H1 (cell line): ENCODE results near the gene VDR. TPM values are rescaled to one million over a fixed set of nuclear protein-coding genes. Genes with fewer than 3 reads are reported as not detected.

Experiments
- CTCF ChIA-PET: fragments of 300-600 bp; sonication (Branson Sonifier 250); formaldehyde crosslinking; loops from one replicate; lab custom pipeline; 2021; ENCODE audit not compliant: partially characterized antibody; lab: Charles Lee
- POLR2A ChIA-PET: fragments of 300-600 bp; sonication (Branson Sonifier 250); formaldehyde crosslinking; loops from one replicate; lab custom pipeline; 2021; ENCODE audit warnings: inconsistent platforms; ENCODE audit not compliant: partially characterized antibody; lab: Charles Lee
- DNase-seq, 2 experiments: peaks; one replicate each; pipeline versions ENCODE4 v3.0.0 to v3.0.0-alpha.2; 2010 to 2022; ENCODE audit warnings: low spot score in 2 of 2, low read depth in 1 of 2, mixed read lengths in 1 of 2
- FAIRE-seq: peaks from 2 replicates; lab custom pipeline; 2011; peaks lifted over from hg19 to GRCh38; lab: Jason Lieb, UNC
- H2AFZ ChIP-seq: 2 replicates; pipeline ENCODE4 v1.8.1; 2012; ENCODE audit warnings: low read length, inconsistent platforms
- H2AK5ac ChIP-seq: 2 replicates; pipeline ENCODE4 v1.6.1; 2013; ENCODE audit warnings: low read depth, low read length
- H2BK120ac ChIP-seq: replicated peaks from 2 replicates; pipeline ENCODE3; 2013; ENCODE audit warnings: low read depth, low read length, inconsistent platforms
- H2BK12ac ChIP-seq: 2 replicates; pipeline ENCODE4 v1.6.1; 2013; ENCODE audit warnings: low read depth, low read length
- H2BK15ac ChIP-seq: 2 replicates; pipeline ENCODE4 v1.6.1; 2013; ENCODE audit warnings: low read length
- H2BK20ac ChIP-seq: 2 replicates; pipeline ENCODE4 v1.6.1; 2013; ENCODE audit warnings: low read length
- H2BK5ac ChIP-seq: 2 replicates; pipeline ENCODE4 v1.6.1; 2013; ENCODE audit warnings: low read depth, low read length
- H3K14ac ChIP-seq: 2 replicates; pipeline ENCODE4 v1.6.1; 2013; ENCODE audit warnings: inconsistent platforms; ENCODE audit not compliant: insufficient read length
- H3K18ac ChIP-seq: 2 replicates; pipeline ENCODE4 v1.6.1; 2013; ENCODE audit warnings: low read length; ENCODE audit errors: extremely low read depth
- H3K23ac ChIP-seq: 2 replicates; pipeline ENCODE4 v1.6.1; 2013; ENCODE audit warnings: inconsistent platforms; ENCODE audit not compliant: insufficient read length
- H3K23me2 ChIP-seq: 2 replicates; pipeline ENCODE4 v1.6.1; 2013; ENCODE audit warnings: low read depth, low read length
- H3K27ac ChIP-seq: 2 replicates; pipeline ENCODE4 v1.6.1; 2011; ENCODE audit warnings: low read depth, low read length, inconsistent platforms
- H3K27me3 ChIP-seq, 4 experiments: replicated peaks in 1 of 4; 1 replicate in 1 of 4; 2 replicates in 3 of 4; pipeline versions ENCODE4 v1.6.1 to v1.8.1; 2011 to 2013; ENCODE audit warnings: low read length in 3 of 4, mild to moderate bottlenecking in 3 of 4, inconsistent platforms in 2 of 4, mixed read lengths in 2 of 4, moderate library complexity in 1 of 4; ENCODE audit not compliant: control insufficient read depth in 3 of 4, insufficient read depth in 3 of 4; ENCODE audit errors: extremely low read depth in 1 of 4
- H3K36me3 ChIP-seq, 4 experiments: 2 replicates each; pipeline versions ENCODE4 v1.6.1 to v1.8.1; 2011 to 2013; ENCODE audit warnings: mild to moderate bottlenecking in 4 of 4, low read length in 3 of 4, moderate library complexity in 2 of 4, control low read depth in 1 of 4, inconsistent platforms in 1 of 4; ENCODE audit not compliant: insufficient read depth in 4 of 4, control insufficient read depth in 2 of 4
- H3K4ac ChIP-seq: replicated peaks from 2 replicates; pipeline ENCODE3; 2013; ENCODE audit warnings: low read length, low read depth, mixed read lengths, inconsistent platforms; ENCODE audit not compliant: insufficient read length
- H3K4me1 ChIP-seq, 4 experiments: replicated peaks in 1 of 4; 1 replicate in 1 of 4; 2 replicates in 3 of 4; pipeline versions ENCODE4 v1.6.1 to v1.8.1; 2011 to 2013; ENCODE audit warnings: low read length in 3 of 4, inconsistent platforms in 2 of 4, mixed read lengths in 1 of 4; ENCODE audit not compliant: insufficient read depth in 4 of 4, control insufficient read depth in 3 of 4
- H3K4me2 ChIP-seq, 2 experiments: 2 replicates each; pipeline versions ENCODE4 v1.6.1 to v1.8.1; 2011 to 2013; ENCODE audit warnings: low read depth in 2 of 2, low read length in 2 of 2, control low read depth in 1 of 2, inconsistent platforms in 1 of 2, mild to moderate bottlenecking in 1 of 2; ENCODE audit not compliant: insufficient read depth in 1 of 2
- H3K4me3 ChIP-seq, 4 experiments: fragments of 200-600, 300-600 bp in 1 of 4; sonication (generic), shearing (Covaris generic), sonication (Bioruptor Twin) in 1 of 4; 2 replicates each; pipeline versions ENCODE4 v1.5.1 to v1.8.1; 2011 to 2016; ENCODE audit warnings: low read length in 4 of 4, low read depth in 3 of 4, control low read depth in 2 of 4, inconsistent platforms in 2 of 4, mild to moderate bottlenecking in 2 of 4, mixed read lengths in 1 of 4, moderate library complexity in 1 of 4; ENCODE audit not compliant: insufficient read depth in 2 of 4; ENCODE audit errors: extremely low read depth in 1 of 4
- H3K56ac ChIP-seq: replicated peaks from 2 replicates; pipeline ENCODE3; 2013; ENCODE audit warnings: low read depth, mild to moderate bottlenecking, mixed read lengths, low read length, inconsistent platforms; ENCODE audit not compliant: insufficient read length
- H3K79me1 ChIP-seq: 2 replicates; pipeline ENCODE4 v1.6.1; 2013; ENCODE audit warnings: low read depth, low read length, control low read depth
- H3K79me2 ChIP-seq, 2 experiments: 2 replicates each; pipeline versions ENCODE4 v1.6.1 to v1.8.1; 2012 to 2013; ENCODE audit warnings: low read length in 2 of 2, mild to moderate bottlenecking in 2 of 2, inconsistent platforms in 1 of 2; ENCODE audit not compliant: insufficient read depth in 2 of 2, control insufficient read depth in 1 of 2
- H3K9ac ChIP-seq, 4 experiments: replicated peaks in 1 of 4; 1 replicate in 1 of 4; 2 replicates in 3 of 4; pipeline versions ENCODE4 v1.6.1 to v1.8.1; 2011 to 2013; ENCODE audit warnings: low read depth in 3 of 4, low read length in 3 of 4, control low read depth in 2 of 4, mild to moderate bottlenecking in 2 of 4, moderate library complexity in 2 of 4, inconsistent platforms in 1 of 4; ENCODE audit errors: extremely low read depth in 1 of 4
- H3K9me3 ChIP-seq, 2 experiments: 2 replicates each; pipeline versions ENCODE4 v1.6.1 to v1.8.1; 2012 to 2013; ENCODE audit warnings: mild to moderate bottlenecking in 2 of 2, moderate library complexity in 2 of 2, control low read depth in 1 of 2, inconsistent platforms in 1 of 2, low read depth in 1 of 2, low read length in 1 of 2, mixed read lengths in 1 of 2; ENCODE audit not compliant: insufficient read depth in 2 of 2
- H4K20me1 ChIP-seq, 2 experiments: replicated peaks in 1 of 2; 2 replicates each; pipeline versions ENCODE3 to v1.8.1; 2011 to 2013; ENCODE audit warnings: inconsistent platforms in 2 of 2, low read length in 2 of 2, mild to moderate bottlenecking in 1 of 2; ENCODE audit not compliant: insufficient read depth in 2 of 2, control insufficient read depth in 1 of 2
- H4K5ac ChIP-seq: 2 replicates; pipeline ENCODE4 v1.6.1; 2013; ENCODE audit warnings: low read length, low read depth, mixed read lengths, inconsistent platforms; ENCODE audit not compliant: insufficient read length
- H4K8ac ChIP-seq: 2 replicates; pipeline ENCODE4 v1.8.0; 2013; ENCODE audit warnings: mild to moderate bottlenecking, moderate library complexity, low read length, inconsistent platforms; ENCODE audit not compliant: insufficient read depth; ENCODE audit errors: extremely low read depth
- H4K91ac ChIP-seq: replicated peaks from 2 replicates; pipeline ENCODE3; 2013; ENCODE audit warnings: low read length, mixed read lengths, inconsistent platforms; ENCODE audit not compliant: insufficient read length
- BACH1 ChIP-seq: IDR thresholded peaks from 2 replicates; pipeline ENCODE4 v1.6.1; 2012; ENCODE audit warnings: low read length, improper control_type of control experiment
- CBX8 ChIP-seq: fragments of 300-800, 300-1000 bp; sonication (generic); IDR thresholded peaks from 2 replicates; pipeline ENCODE4 v1.7.1; 2016; ENCODE audit warnings: low read depth, low read length, borderline replicate concordance
- CHD1 ChIP-seq: IDR thresholded peaks from 2 replicates; pipeline ENCODE4 v1.6.1; 2012; ENCODE audit warnings: low read depth, low read length, improper control_type of control experiment
- GTF2F1 ChIP-seq: IDR thresholded peaks from 2 replicates; pipeline ENCODE4 v1.6.1; 2012; ENCODE audit warnings: low read depth, low read length, improper control_type of control experiment, borderline replicate concordance
- HDAC6 ChIP-seq: IDR thresholded peaks from one replicate; pipeline ENCODE4 v1.7.1; 2012; ENCODE audit warnings: low read depth, mild to moderate bottlenecking, inconsistent platforms, low read length, moderate library complexity
- MAX ChIP-seq: IDR thresholded peaks from 2 replicates; pipeline ENCODE4 v1.6.1; 2012; ENCODE audit warnings: inconsistent platforms
- POLR2A ChIP-seq, 2 experiments: IDR thresholded peaks; 1 replicate in 1 of 2; 2 replicates in 1 of 2; pipeline ENCODE4 v1.6.1; 2011; ENCODE audit warnings: low read depth in 2 of 2, low read length in 2 of 2, mild to moderate bottlenecking in 2 of 2; ENCODE audit errors: control extremely low read depth in 1 of 2
- RAD21 ChIP-seq, 2 experiments: IDR thresholded peaks in 1 of 2; conservative IDR thresholded peaks in 1 of 2; 2 replicates each; pipeline ENCODE4 v1.6.1; 2011; ENCODE audit warnings: low read depth in 2 of 2, low read length in 2 of 2, improper control_type of control experiment in 1 of 2, inconsistent platforms in 1 of 2, mild to moderate bottlenecking in 1 of 2, moderate library complexity in 1 of 2
- RFX5 ChIP-seq: IDR thresholded peaks from 2 replicates; pipeline ENCODE4 v1.6.1; 2011; ENCODE audit warnings: low read depth, low read length, improper control_type of control experiment, borderline replicate concordance
- SIRT6 ChIP-seq: IDR thresholded peaks from one replicate; pipeline ENCODE4 v1.7.1; 2012; ENCODE audit warnings: low read length, inconsistent platforms
- SP4 ChIP-seq: IDR thresholded peaks from 2 replicates; pipeline ENCODE4 v1.6.1; 2012; ENCODE audit warnings: low read length, inconsistent platforms
- SUZ12 ChIP-seq: fragments of 200-600 bp; sonication (generic); IDR thresholded peaks from 2 replicates; pipeline ENCODE4 v1.6.1; 2012; ENCODE audit warnings: mild to moderate bottlenecking, inconsistent platforms, low read length, moderate library complexity, mixed read lengths
- YY1 ChIP-seq: IDR thresholded peaks from 2 replicates; pipeline ENCODE4 v1.6.1; 2011; ENCODE audit warnings: low read depth, mild to moderate bottlenecking, low read length
- WGBS, 2 experiments: shearing (Covaris generic) in 1 of 2; methylation state at CpG; one replicate each; pipeline versions ENCODE4 v1.1.6 to v1.1.7; 2013 to 2015; ENCODE audit warnings: low lambda C conversion rate in 2 of 2, mixed read lengths in 2 of 2, inconsistent platforms in 1 of 2, low coverage in 1 of 2, missing lambda C conversion rate in 1 of 2; ENCODE audit not compliant: insufficient replicate concordance in 2 of 2, insufficient coverage in 1 of 2, insufficient read length in 1 of 2; ENCODE audit errors: extremely low coverage in 1 of 2, missing lambda C conversion rate in 1 of 2; 5-methylcytosine and 5-hydroxymethylcytosine counted together
- polyA plus RNA-seq, 7 experiments: library from polyadenylated mRNA; depleted of rRNA in 3 of 7; stranded (reverse) in 5 of 7; unstranded in 2 of 7; fragments of >200 nt in 5 of 7; fragments of 200-250 nt in 2 of 7; gene quantifications; 1 replicate in 5 of 7; 2 replicates in 1 of 7; 4 replicates in 1 of 7; pipeline versions ENCODE4 v1.2.1 to v1.2.3, GENCODE V29; 2011 to 2013; ENCODE audit warnings: missing spikeins in 2 of 7, mixed read lengths in 2 of 7
- total RNA-seq: library from RNA; stranded (reverse); fragmentation: NEBNext Ultra II Directional; extraction: Animal tissue kit (Norgen Biotek cat#: 25700); gene quantifications from 2 replicates; pipeline ENCODE4 v1.2.1, GENCODE V29; 2021
- TF ChIP-seq, protein P1 (sequence below): IDR thresholded peaks from 2 replicates; pipeline ENCODE4 v1.6.1; 2012; ENCODE audit warnings: inconsistent platforms

The VDR gene
- total and polyA plus RNA-seq, 2 of the 8 experiments (the other 6 are each of a cell fraction or from before 2014, with no cell fraction given), result 0.44 to 0.65 TPM

DNA sequence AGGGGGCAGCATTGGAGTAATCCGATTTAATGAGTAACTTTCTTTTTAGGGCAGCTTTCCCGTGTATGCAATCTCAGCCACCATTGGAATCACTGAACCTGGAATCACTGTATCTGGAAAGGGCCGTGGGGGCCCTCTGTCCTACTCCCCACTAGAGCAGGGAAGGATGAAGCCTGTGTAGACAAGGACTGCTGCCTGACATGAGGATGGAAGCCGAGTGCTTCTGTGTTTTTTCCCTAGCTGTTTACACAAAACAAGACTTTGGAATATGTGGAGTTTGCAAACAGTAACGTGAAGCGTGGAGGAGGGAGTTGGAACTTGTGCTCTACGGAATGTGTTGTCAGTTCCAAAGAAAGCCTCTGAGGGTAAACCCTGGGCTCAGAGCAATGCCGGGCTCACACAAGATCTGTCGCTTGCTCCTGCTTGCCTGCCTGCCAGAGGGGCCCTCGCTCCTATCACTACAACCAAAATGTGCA, 52.7 kb downstream of the VDR start:
- Histone ChIP-seq H2BK20ac (no peak overlapping the region), H2BK15ac (no peak overlapping the region), H3K79me1 (no peaks in the 10 kb centered on the region), H3K79me2 (no peaks in the 10 kb centered on the region), H4K5ac (no peak overlapping the region), H3K36me3 (no peaks in the 10 kb centered on the region), H3K4ac (no peak overlapping the region), H3K18ac (no peak overlapping the region; the same call in 1 of the 2 replicates), H3K4me1 (peaks cover 0 to 7% (median 4%) of the 10 kb centered on the region in 4 experiments; a peak in 3 of 7 replicates), H2AK5ac (no peak overlapping the region), H2BK12ac (no peak overlapping the region), H3K4me3 (no peak overlapping the region), H3K27me3 (peaks cover 0 to 2% (median 0%) of the 10 kb centered on the region in 4 experiments; a peak in 1 of 7 replicates), H4K20me1 (no peaks in the 10 kb centered on the region), H2AFZ (no peak overlapping the region), H3K56ac (no peak overlapping the region), H4K91ac (no peak overlapping the region), H3K23ac (no peak overlapping the region), H3K9ac (no peak overlapping the region), H3K23me2 (no peaks in the 10 kb centered on the region), H3K9me3 (no peaks in the 10 kb centered on the region), H4K8ac (no peak overlapping the region), H3K14ac (no peak overlapping the region), H2BK5ac (no peak overlapping the region), H3K27ac (no peak overlapping the region), H3K4me2 (no peak overlapping the region), H2BK120ac (no peak overlapping the region)
- DNase-seq (no peak), FAIRE-seq (no peak)
- CTCF ChIA-PET, result interaction anchor here (1.0 to 30.5 kb wide), 11 partner anchors 9 to 111 kb away, joined by 3 to 2001 read pairs (median 5); partner anchors contain the start of genes HDAC7 and SLC48A1
- POLR2A ChIA-PET, result interaction anchor here (0.6 to 1.2 kb wide), 3 partner anchors 8 to 24 kb away, joined by 3 read pairs; no protein-coding TSS in a partner anchor
- 90% methylated on average over 10 of the region's 10 CpGs; no CpG with 5 or more reads in 1 of the 2 experiments for WGBS, 2 experiments
- TF ChIP-seq GTF2F1 (no peak), CHD1 (no peak), POLR2A (IDR thresholded peaks at IDR 0.05; ENCODE audit: control extremely low read depth in 1 of 2, low read depth in 2 of 2, low read length in 2 of 2) (no peak), CBX8 (no peak), SIRT6 (no peak), HDAC6 (no peak), RAD21 (IDR thresholded peaks at IDR 0.05 in 1 of 2, conservative IDR thresholded peaks at IDR 0.05 in 1 of 2; ENCODE audit: low read depth in 2 of 2, low read length in 2 of 2) (no peak), YY1 (no peak), SUZ12 (no peak), SP4 (no peak), RFX5 (no peak), BACH1 (no peak), MAX (no peak)
- TF ChIP-seq, protein P1, sequence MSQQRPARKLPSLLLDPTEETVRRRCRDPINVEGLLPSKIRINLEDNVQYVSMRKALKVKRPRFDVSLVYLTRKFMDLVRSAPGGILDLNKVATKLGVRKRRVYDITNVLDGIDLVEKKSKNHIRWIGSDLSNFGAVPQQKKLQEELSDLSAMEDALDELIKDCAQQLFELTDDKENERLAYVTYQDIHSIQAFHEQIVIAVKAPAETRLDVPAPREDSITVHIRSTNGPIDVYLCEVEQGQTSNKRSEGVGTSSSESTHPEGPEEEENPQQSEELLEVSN, result no peak
